ENCODE data around the gene MFSD11. TPM values are rescaled to one million over a fixed set of nuclear protein-coding genes. Genes with fewer than 3 reads are reported as not detected.

The MFSD11 gene
- total RNA-seq, 1 experiment from 2014 or later = 40.4 TPM

- BruUV-seq (replicated peaks) = no TSS peak
- Mint-ChIP-seq H3K4me3 (ENCODE audit: unreplicated experiment) (no peak overlapping the region), H3K9me3 (ENCODE audit: unreplicated experiment) (no peaks in the 10 kb centered on the region), H3K4me1 (ENCODE audit: low read depth, unreplicated experiment) (peaks cover 29% of the 10 kb centered on the region), H3K27me3 (ENCODE audit: insufficient read depth, unreplicated experiment) (no peaks in the 10 kb centered on the region), H3K27ac (ENCODE audit: unreplicated experiment) (no peak overlapping the region), H3K36me3 (ENCODE audit: insufficient read depth, unreplicated experiment) (peaks cover 16% of the 10 kb centered on the region)
- TF ChIP-seq CTCF (IDR thresholded peaks at IDR 0.05; ENCODE audit: insufficient read depth in 1 of 2, low read depth in 1 of 2, low read length in 1 of 2, severe bottlenecking in 1 of 2, unreplicated experiment in 1 of 2) = no peak
- H3K4me3 ChIP-seq (ENCODE audit: low read depth, low read length) = no peak overlapping the region
- intact Hi-C loops (cut with micrococcal nuclease; ENCODE audit: unreplicated experiment) = no loop called here
- no peaks in the 10 kb centered on the region for H3K9me3 ChIP-seq
- no peaks in the 10 kb centered on the region for H3K36me3 ChIP-seq (ENCODE audit: control insufficient read depth, insufficient read depth, low read length)
- no peaks in the 10 kb centered on the region for H3K27me3 ChIP-seq (replicated peaks; ENCODE audit: control insufficient read depth, insufficient read depth, low read length)
- CTCF ChIA-PET = no interaction called here
- DNase-seq = no peak
- POLR2A ChIA-PET = no interaction called here
- peaks cover 24% of the 10 kb centered on the region for H3K4me1 ChIP-seq
These were observed 35.8 kb upstream of the MFSD11 start for GRCh38 chr17:76702076-76702475.

- no peaks in the 10 kb centered on the region for H3K9me3 Mint-ChIP-seq (ENCODE audit: unreplicated experiment)
- peaks cover 12% of the 10 kb centered on the region for H3K36me3 Mint-ChIP-seq (ENCODE audit: insufficient read depth, unreplicated experiment)
- Histone ChIP-seq H3K4me3 (ENCODE audit: low read depth, low read length) (no peak overlapping the region), H3K36me3 (ENCODE audit: control insufficient read depth, insufficient read depth, low read length) (no peaks in the 10 kb centered on the region), H3K9me3 (no peaks in the 10 kb centered on the region), H3K4me1 (peaks cover 15% of the 10 kb centered on the region), H3K27me3 (replicated peaks; ENCODE audit: control insufficient read depth, insufficient read depth, low read length) (no peaks in the 10 kb centered on the region)
- no peak for TF ChIP-seq CTCF (IDR thresholded peaks at IDR 0.05; ENCODE audit: insufficient read depth in 1 of 2, low read depth in 1 of 2, low read length in 1 of 2, severe bottlenecking in 1 of 2, unreplicated experiment in 1 of 2)
- peaks cover 20% of the 10 kb centered on the region for H3K4me1 Mint-ChIP-seq (ENCODE audit: low read depth, unreplicated experiment)
- no TSS peak for BruUV-seq (replicated peaks)
- CTCF ChIA-PET = interaction anchor here (0.6 kb wide), 1 partner anchor 14 kb away, joined by 4 read pairs; no protein-coding TSS in a partner anchor
- POLR2A ChIA-PET = interaction anchor here (0.6 to 0.7 kb wide), 2 partner anchors 25 to 146 kb away, joined by 3 to 4 read pairs; no protein-coding TSS in a partner anchor
- no peak overlapping the region for H3K27ac Mint-ChIP-seq (ENCODE audit: unreplicated experiment)
- no peak for DNase-seq
- no peaks in the 10 kb centered on the region for H3K27me3 Mint-ChIP-seq (ENCODE audit: insufficient read depth, unreplicated experiment)
- intact Hi-C loops (cut with micrococcal nuclease; ENCODE audit: unreplicated experiment) = no loop called here
- no peak overlapping the region for H3K4me3 Mint-ChIP-seq (ENCODE audit: unreplicated experiment)
These were observed 34.8 kb upstream of the MFSD11 start for GRCh38 chr17:76702941-76703637.

GRCh38 chr17:76704805-76705204 is 33.1 kb upstream of the MFSD11 start:
- H3K36me3 Mint-ChIP-seq (ENCODE audit: insufficient read depth, unreplicated experiment) = no peaks in the 10 kb centered on the region
- no peaks in the 10 kb centered on the region for H3K27me3 ChIP-seq (replicated peaks; ENCODE audit: control insufficient read depth, insufficient read depth, low read length)
- H3K27ac Mint-ChIP-seq (ENCODE audit: unreplicated experiment) = no peak overlapping the region
- H3K4me3 ChIP-seq (ENCODE audit: low read depth, low read length) = no peak overlapping the region
- BruUV-seq (replicated peaks) = no TSS peak
- peaks cover 22% of the 10 kb centered on the region for H3K4me1 ChIP-seq
- POLR2A ChIA-PET = interaction anchor here (0.6 kb wide), 1 partner anchor 814 kb away, joined by 10 read pairs; no protein-coding TSS in a partner anchor
- peaks cover 28% of the 10 kb centered on the region for H3K4me1 Mint-ChIP-seq (ENCODE audit: low read depth, unreplicated experiment)
- DNase-seq = no peak
- H3K9me3 Mint-ChIP-seq (ENCODE audit: unreplicated experiment) = no peaks in the 10 kb centered on the region
- H3K27me3 Mint-ChIP-seq (ENCODE audit: insufficient read depth, unreplicated experiment) = no peaks in the 10 kb centered on the region
- intact Hi-C loops (cut with micrococcal nuclease; ENCODE audit: unreplicated experiment) = no loop called here
- CTCF ChIA-PET = interaction anchor here (0.6 kb wide), 1 partner anchor 105 kb away, joined by 3 read pairs; no protein-coding TSS in a partner anchor
- no peaks in the 10 kb centered on the region for H3K36me3 ChIP-seq (ENCODE audit: control insufficient read depth, insufficient read depth, low read length)
- TF ChIP-seq CTCF (IDR thresholded peaks at IDR 0.05; ENCODE audit: insufficient read depth in 1 of 2, low read depth in 1 of 2, low read length in 1 of 2, severe bottlenecking in 1 of 2, unreplicated experiment in 1 of 2) = no peak
- no peak overlapping the region for H3K4me3 Mint-ChIP-seq (ENCODE audit: unreplicated experiment)
- no peaks in the 10 kb centered on the region for H3K9me3 ChIP-seq
